HCT116 (cell line): ENCODE data around the gene AUP1. TPM values are rescaled to one million over a fixed set of nuclear protein-coding genes. Genes with fewer than 3 reads are reported as not detected.

Source experiments
- ATAC-seq: fragments of 200-7000 bp; cut with Tn5 transposase; 2 replicates; pipeline ENCODE4 v1.9.1; 2020; ENCODE audit warnings: mild to moderate bottlenecking, moderate library complexity
- BruUV-seq: library from RNA; stranded (reverse); fragments of 400-500 nt; replicated peaks from 2 replicates; lab custom pipeline; 2021; lab: Mats Ljungman, UMichigan
- CTCF ChIA-PET: fragments of 300-600 bp; sonication (Branson Sonifier 250); formaldehyde crosslinking; loops from one replicate; lab custom pipeline; 2021; ENCODE audit warnings: antibody characterized with exemption; lab: Charles Lee
- POLR2A ChIA-PET: fragments of 300-600, 350-600 bp; sonication (Branson Sonifier 250); formaldehyde crosslinking; loops from one replicate; lab custom pipeline; 2021; ENCODE audit warnings: antibody characterized with exemption; lab: Charles Lee
- RAD21 ChIA-PET, 2 experiments: fragments of 300-600 bp; sonication (Branson Sonifier 250); formaldehyde crosslinking; loops; one replicate each; lab custom pipeline; 2023; ENCODE audit warnings: low total read pairs in 2 of 2; ENCODE audit not compliant: uncharacterized antibody in 2 of 2, unreplicated experiment in 2 of 2, low non-redundant PET in 1 of 2; lab: Charles Lee
- DNase-seq: peaks from one replicate; pipeline ENCODE4 v3.0.0-alpha.2; 2010; ENCODE audit warnings: low read depth, low spot score
- H2AFZ ChIP-seq: fragments of 200-600 bp; shearing (Covaris generic), sonication (generic); 2 replicates; pipeline ENCODE4 v1.6.1; 2017; ENCODE audit warnings: low read depth, mixed run types, mixed read lengths, antibody characterized with exemption, low read length; ENCODE audit not compliant: poor library complexity, severe bottlenecking
- H3K27ac ChIP-seq: 2 replicates; pipeline ENCODE4 v1.5.1; 2012; ENCODE audit warnings: low read depth, low read length
- H3K27me3 ChIP-seq: fragments of 200-600 bp; sonication (generic); 2 replicates; pipeline ENCODE4 v1.6.1; 2016; ENCODE audit warnings: mixed run types, low read length, mixed read lengths; ENCODE audit not compliant: insufficient read depth
- H3K36me3 ChIP-seq, 2 experiments: fragments of 200-500 bp in 1 of 2; fragments of 200-600 bp in 1 of 2; sonication (Bioruptor generic) in 1 of 2; sonication (generic) in 1 of 2; 2 replicates each; pipeline versions ENCODE4 v1.5.1 to v1.6.1; 2014 to 2016; ENCODE audit warnings: low read length in 2 of 2, inconsistent platforms in 1 of 2, mixed read lengths in 1 of 2, mixed run types in 1 of 2; ENCODE audit not compliant: insufficient read depth in 2 of 2, control insufficient read depth in 1 of 2
- H3K4me1 ChIP-seq, 2 experiments: fragments of 200-600 bp in 1 of 2; sonication (generic) in 1 of 2; 2 replicates each; pipeline versions ENCODE4 v1.5.1 to v1.6.1; 2012 to 2017; ENCODE audit warnings: low read length in 2 of 2, inconsistent platforms in 1 of 2, mild to moderate bottlenecking in 1 of 2, mixed read lengths in 1 of 2, mixed run types in 1 of 2, moderate library complexity in 1 of 2; ENCODE audit not compliant: insufficient read depth in 2 of 2, control insufficient read depth in 1 of 2
- H3K4me2 ChIP-seq: fragments of 200-600 bp; sonication (generic); 2 replicates; pipeline ENCODE4 v1.6.1; 2017; ENCODE audit warnings: mixed run types, low read length, mixed read lengths
- H3K4me3 ChIP-seq, 2 experiments: fragments of 200-600 bp in 1 of 2; sonication (generic) in 1 of 2; replicated peaks in 1 of 2; 2 replicates each; pipeline ENCODE4 v1.5.1; 2011 to 2016; ENCODE audit warnings: low read length in 2 of 2, control low read depth in 1 of 2, low read depth in 1 of 2, mild to moderate bottlenecking in 1 of 2, mixed read lengths in 1 of 2, mixed run types in 1 of 2
- H3K79me2 ChIP-seq: fragments of 200-600 bp; sonication (generic); 2 replicates; pipeline ENCODE4 v1.6.1; 2017; ENCODE audit warnings: mild to moderate bottlenecking, mixed run types, low read length, moderate library complexity, mixed read lengths; ENCODE audit not compliant: insufficient read depth
- H3K9ac ChIP-seq: fragments of 200-600 bp; sonication (generic); 2 replicates; pipeline ENCODE4 v1.6.1; 2016; ENCODE audit warnings: low read length, mixed read lengths
- H3K9me2 ChIP-seq: fragments of 200-600 bp; sonication (generic), shearing (Covaris generic); 2 replicates; pipeline ENCODE4 v1.6.1; 2017; ENCODE audit warnings: mixed run types, mild to moderate bottlenecking, moderate library complexity; ENCODE audit not compliant: insufficient read depth
- H3K9me3 ChIP-seq, 2 experiments: fragments of 200-500 bp in 1 of 2; fragments of 200-600 bp in 1 of 2; sonication (Bioruptor generic) in 1 of 2; sonication (generic) in 1 of 2; 2 replicates each; pipeline ENCODE4 v1.6.1; 2014 to 2017; ENCODE audit warnings: low read length in 2 of 2, mixed read lengths in 2 of 2, inconsistent platforms in 1 of 2, low read depth in 1 of 2, mild to moderate bottlenecking in 1 of 2, mixed run types in 1 of 2, moderate library complexity in 1 of 2; ENCODE audit not compliant: control insufficient read depth in 1 of 2, insufficient read depth in 1 of 2
- H4K20me1 ChIP-seq: fragments of 200-600 bp; sonication (generic), shearing (Covaris generic); 2 replicates; pipeline ENCODE4 v1.6.1; 2017; ENCODE audit warnings: mixed run types, mild to moderate bottlenecking, moderate library complexity; ENCODE audit not compliant: insufficient read depth
- CBX3 ChIP-seq: IDR thresholded peaks from 2 replicates; pipeline ENCODE4 v1.6.1; 2012; ENCODE audit warnings: low read depth
- YY1 ChIP-seq: IDR thresholded peaks from 2 replicates; pipeline ENCODE4 v1.6.1; 2011; ENCODE audit warnings: low read length, low read depth, moderate library complexity, mild to moderate bottlenecking; ENCODE audit not compliant: insufficient replicate concordance; ENCODE audit errors: extremely low read depth
- intact Hi-C: fragments of 100-400 bp; cut with micrococcal nuclease; formaldehyde crosslinking; loops from 2 replicates; pipeline ENCODE4 v1.10.0; 2022
- total RNA-seq: library from RNA; stranded (reverse); gene quantifications from one replicate; pipeline ENCODE4 v1.2.1, GENCODE V29; 2021; ENCODE audit not compliant: unreplicated experiment
- TF ChIP-seq, protein P1 (sequence below), 3 experiments: fragments of 200-600 bp in 1 of 3; sonication (generic) in 1 of 3; IDR thresholded peaks in 2 of 3; conservative IDR thresholded peaks in 1 of 3; 2 replicates each; pipeline ENCODE4 v1.5.1; 2012 to 2017; ENCODE audit warnings: low read depth in 2 of 3, low read length in 2 of 3, antibody characterized with exemption in 1 of 3, borderline replicate concordance in 1 of 3, control low read depth in 1 of 3, mild to moderate bottlenecking in 1 of 3, mixed read lengths in 1 of 3, mixed run types in 1 of 3, moderate library complexity in 1 of 3; ENCODE audit not compliant: insufficient read depth in 1 of 3

The AUP1 gene
- total RNA-seq, 1 experiment from 2014 or later, result 116 TPM

GRCh38 chr2:74504591-74504990 lies 24.9 kb downstream of the AUP1 start:
- Histone ChIP-seq H3K27me3 (no peaks in the 10 kb centered on the region), H3K4me3 (no peak overlapping the region), H3K27ac (no peak overlapping the region), H3K79me2 (peaks cover 22% of the 10 kb centered on the region), H4K20me1 (no peaks in the 10 kb centered on the region), H3K9me2 (no peaks in the 10 kb centered on the region), H3K4me1 (peaks cover 30 to 64% of the 10 kb centered on the region in 2 experiments), H3K4me2 (no peak overlapping the region), H3K9me3 (no peaks in the 10 kb centered on the region), H3K36me3 (peaks cover 3 to 16% of the 10 kb centered on the region in 2 experiments; a peak in 2 of 4 replicates), H3K9ac (no peak overlapping the region), H2AFZ (no peak overlapping the region)
- POLR2A ChIA-PET, result interaction anchor here (1.5 kb wide), 1 partner anchor 27 kb away, joined by 4 read pairs; no protein-coding TSS in a partner anchor
- no TSS peak for BruUV-seq
- intact Hi-C loops, result no loop called here
- CTCF ChIA-PET, result interaction anchor here (1.7 to 1.8 kb wide), 2 partner anchors 21 to 27 kb away, joined by 4 to 9 read pairs; partner anchors contain the start of genes CCDC142 and TTC31
- ATAC-seq, result no peak
- TF ChIP-seq CBX3 (no peak), YY1 (no peak)
- TF ChIP-seq, protein P1, sequence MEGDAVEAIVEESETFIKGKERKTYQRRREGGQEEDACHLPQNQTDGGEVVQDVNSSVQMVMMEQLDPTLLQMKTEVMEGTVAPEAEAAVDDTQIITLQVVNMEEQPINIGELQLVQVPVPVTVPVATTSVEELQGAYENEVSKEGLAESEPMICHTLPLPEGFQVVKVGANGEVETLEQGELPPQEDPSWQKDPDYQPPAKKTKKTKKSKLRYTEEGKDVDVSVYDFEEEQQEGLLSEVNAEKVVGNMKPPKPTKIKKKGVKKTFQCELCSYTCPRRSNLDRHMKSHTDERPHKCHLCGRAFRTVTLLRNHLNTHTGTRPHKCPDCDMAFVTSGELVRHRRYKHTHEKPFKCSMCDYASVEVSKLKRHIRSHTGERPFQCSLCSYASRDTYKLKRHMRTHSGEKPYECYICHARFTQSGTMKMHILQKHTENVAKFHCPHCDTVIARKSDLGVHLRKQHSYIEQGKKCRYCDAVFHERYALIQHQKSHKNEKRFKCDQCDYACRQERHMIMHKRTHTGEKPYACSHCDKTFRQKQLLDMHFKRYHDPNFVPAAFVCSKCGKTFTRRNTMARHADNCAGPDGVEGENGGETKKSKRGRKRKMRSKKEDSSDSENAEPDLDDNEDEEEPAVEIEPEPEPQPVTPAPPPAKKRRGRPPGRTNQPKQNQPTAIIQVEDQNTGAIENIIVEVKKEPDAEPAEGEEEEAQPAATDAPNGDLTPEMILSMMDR (IDR thresholded peaks at IDR 0.05 in 2 of 3, conservative IDR thresholded peaks at IDR 0.05 in 1 of 3; ENCODE audit: borderline replicate concordance in 1 of 3, insufficient read depth in 1 of 3, low read depth in 2 of 3, low read length in 2 of 3), result no peak
- RAD21 ChIA-PET, result no interaction called here
- no peak for DNase-seq
